SIG-M5 treated with dmso at 0.1 percent for 504 hours (cell line): ENCODE results near the gene RHBDF1.
"Not testable (repeated sequence)": the region's sequence is repeated elsewhere in the genome, so short reads cannot be mapped to it uniquely, and the experiment has no call there.

ENCODE experiments used
- DNase-seq: peaks from one replicate; lab custom pipeline; 2025; ENCODE audit not compliant: unreplicated experiment; lab: John Stamatoyannopoulos, UW

Gene RHBDF1

GRCh38 chr16:38941-39892 lies 33.2 kb downstream of the RHBDF1 start:
- no peak for DNase-seq

DNA sequence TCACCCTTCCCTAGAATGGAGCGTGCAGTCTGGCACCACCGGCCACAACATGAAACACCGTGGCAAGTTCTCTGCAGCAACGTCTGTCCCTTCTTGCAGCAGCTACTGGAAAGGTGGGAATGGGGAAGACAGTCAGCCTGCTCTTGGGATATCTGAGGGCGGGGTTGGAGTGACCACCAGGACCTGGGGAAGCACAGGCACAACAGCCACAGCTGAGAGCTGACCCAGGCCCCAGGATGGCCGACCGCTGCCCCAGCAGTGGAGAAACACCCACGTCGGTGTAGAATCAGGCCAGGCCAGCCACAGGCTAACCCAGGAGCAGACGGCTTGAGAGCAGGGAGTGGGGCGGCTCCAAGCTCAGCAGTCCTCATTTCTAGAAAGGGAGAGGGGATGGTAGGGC lies 34.2 kb downstream of the RHBDF1 start:
- not testable (repeated sequence) for DNase-seq

GRCh38 chr16:37511-37910 lies 34.9 kb downstream of the RHBDF1 start:
- DNase-seq, result no peak

DNA sequence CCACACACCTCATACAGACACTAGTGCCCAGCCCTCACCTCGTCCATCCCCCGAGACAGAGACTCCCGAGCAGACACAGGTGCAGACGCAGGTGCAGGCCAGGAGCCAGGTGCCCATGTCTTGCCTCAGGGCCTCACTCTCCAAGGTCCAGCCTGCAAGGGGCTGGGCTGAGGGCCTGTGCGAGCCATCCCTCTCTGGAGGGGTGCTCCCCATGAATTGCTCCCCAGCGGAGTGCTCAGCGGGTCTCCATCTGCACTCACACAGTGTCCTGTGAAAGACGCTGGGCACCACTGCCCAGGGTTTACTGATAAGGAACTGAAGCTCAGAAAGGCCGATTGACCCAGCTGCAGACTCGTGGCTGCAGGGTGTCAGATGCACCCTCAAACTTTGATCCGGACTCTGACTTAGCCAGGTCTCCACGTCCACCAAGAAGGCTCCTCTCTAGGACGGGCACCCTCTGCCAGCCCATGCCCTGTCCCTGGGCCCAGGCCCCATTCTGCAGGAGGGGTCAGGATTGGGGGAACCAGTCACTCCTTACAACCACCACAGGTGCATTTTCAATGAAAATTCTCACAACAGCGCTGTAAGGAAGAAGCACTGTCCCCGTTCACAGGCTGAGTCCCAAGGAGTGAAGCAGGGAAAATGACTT lies 36.0 kb downstream of the RHBDF1 start:
- no peak for DNase-seq

GRCh38 chr16:35678-36305 lies 36.6 kb downstream of the RHBDF1 start:
- no peak for DNase-seq

DNA sequence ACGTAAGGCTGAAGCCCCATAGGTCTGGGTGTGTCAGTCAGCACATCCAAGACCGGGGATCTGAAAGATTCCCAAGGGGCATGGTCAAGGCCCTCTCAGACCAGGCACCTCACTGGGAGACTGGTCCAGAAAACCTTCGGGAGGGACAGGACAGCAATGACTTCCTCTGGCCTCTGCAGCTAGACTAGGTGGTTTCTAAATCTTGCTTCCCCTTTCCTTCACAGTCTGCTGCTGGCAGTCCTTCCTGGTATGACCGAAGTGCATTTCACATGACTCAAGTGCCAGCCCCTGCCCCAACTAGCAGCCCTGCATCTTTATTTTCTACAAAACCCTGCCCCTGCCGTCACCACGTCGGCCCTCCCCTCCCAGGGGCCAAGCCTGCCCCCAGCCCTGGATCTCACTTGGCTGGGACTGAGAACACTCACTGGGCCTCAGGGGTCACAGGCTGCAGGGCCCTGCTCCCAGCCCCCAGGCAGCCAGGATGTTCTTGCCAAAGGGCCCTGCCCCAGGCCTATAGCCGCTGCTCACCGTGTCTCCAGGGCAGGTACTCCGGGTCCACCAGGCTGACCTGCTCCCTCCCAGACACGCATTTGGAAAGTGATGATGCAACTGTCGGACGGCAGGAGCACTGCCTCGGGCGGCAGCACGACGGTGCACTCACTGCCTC lies 37.3 kb downstream of the RHBDF1 start:
- peak; percentile 78 for DNase-seq

DNA sequence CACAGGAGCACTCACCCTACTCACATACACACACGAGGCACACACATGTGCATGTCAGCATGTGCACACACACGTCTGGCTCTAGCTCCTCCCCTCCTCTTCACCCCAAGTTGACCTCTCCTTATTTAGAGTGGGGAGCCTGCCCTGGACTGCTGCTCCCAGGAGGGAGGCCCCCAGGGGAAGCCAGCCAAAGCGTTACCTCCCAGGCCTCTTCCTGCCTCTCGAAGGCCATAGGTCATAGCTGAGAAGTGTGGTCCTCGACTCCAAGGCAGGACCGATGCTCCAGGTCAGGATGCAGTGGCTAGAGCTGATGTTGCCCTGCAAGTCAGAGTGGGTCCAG lies 37.8 kb downstream of the RHBDF1 start:
- DNase-seq, result no peak

- DNase-seq, result no peak
Measured at GRCh38 chr16:33877-34647, 38.4 kb downstream of the RHBDF1 start.

- not testable (repeated sequence) for DNase-seq
Measured at GRCh38 chr16:33154-33876, 39.1 kb downstream of the RHBDF1 start.

DNA sequence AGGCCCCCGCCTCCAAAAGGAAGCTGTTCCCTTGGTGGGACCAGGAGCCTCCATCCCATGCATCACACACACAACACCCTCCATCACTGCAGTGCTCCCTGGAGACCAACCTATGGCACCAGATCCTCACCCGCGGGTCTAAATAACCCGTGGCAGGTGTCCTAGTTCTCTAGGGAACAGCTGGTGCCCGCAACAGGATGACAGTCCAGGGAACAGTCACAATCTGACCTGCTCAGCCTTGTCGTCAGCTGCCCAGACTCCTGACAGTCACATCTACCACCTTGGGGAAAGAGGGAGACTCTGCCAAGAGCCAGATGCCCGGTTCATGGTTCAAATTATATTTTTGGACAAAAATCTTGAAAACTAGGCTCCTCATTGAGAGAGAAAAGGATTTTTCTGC lies 41.8 kb downstream of the RHBDF1 start:
- DNase-seq, result not testable (repeated sequence)

GRCh38 chr16:25926-26348 lies 46.5 kb downstream of the RHBDF1 start:
- not testable (repeated sequence) for DNase-seq

GRCh38 chr16:24151-24550 lies 48.3 kb downstream of the RHBDF1 start:
- not testable (repeated sequence) for DNase-seq

DNA sequence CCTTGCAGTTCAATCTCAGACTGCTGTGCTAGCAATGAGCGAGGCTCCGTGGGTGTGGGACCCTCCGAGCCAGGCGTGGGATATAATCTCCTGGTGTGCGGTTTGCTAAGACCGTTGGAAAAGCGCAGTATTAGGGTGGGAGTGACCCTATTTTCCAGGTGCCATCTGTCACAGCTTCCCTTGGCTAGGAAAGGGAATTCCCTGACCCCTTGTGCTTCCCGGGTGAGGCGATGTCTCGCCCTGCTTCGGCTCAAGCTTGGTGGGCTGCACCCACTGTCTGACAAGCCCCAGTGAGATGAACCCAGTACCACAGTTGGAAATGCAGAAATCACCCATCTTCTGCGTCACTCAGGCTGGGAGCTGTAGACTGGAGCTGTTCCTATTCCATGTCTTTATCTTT lies 51.5 kb downstream of the RHBDF1 start:
- DNase-seq, result not testable (repeated sequence)

DNA sequence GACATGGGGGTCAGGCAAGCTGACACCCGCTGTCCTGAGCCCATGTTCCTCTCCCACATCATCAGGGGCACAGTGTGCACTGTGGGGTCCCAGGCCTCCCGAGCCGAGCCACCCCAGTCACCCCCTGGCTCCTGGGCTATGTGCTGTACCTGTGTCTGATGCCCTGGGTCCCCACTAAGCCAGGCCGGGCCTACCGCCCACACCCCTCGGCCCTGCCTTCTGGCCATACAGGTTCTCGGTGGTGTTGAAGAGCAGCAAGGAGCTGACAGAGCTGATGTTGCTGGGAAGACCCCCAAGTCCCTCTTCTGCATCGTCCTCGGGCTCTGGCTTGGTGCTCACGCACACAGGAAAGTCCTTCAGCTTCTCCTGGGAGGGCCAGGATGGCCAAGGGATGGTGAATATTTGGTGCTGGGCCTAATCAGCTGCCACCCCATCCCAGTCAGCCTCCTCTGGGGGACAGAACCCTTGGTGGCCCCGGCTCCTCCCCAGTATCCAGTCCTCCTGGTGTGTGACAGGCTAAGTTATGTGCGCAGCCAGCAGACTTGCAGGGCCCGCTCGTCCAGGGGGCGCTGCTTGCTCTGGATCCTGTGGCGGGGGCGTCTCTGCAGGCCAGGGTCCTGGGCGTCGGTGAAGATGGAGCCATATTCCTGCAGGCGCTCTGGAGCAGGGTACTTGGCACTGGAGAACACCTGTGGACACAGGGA lies 55.2 kb downstream of the RHBDF1 start:
- DNase-seq, result not testable (repeated sequence)

DNA sequence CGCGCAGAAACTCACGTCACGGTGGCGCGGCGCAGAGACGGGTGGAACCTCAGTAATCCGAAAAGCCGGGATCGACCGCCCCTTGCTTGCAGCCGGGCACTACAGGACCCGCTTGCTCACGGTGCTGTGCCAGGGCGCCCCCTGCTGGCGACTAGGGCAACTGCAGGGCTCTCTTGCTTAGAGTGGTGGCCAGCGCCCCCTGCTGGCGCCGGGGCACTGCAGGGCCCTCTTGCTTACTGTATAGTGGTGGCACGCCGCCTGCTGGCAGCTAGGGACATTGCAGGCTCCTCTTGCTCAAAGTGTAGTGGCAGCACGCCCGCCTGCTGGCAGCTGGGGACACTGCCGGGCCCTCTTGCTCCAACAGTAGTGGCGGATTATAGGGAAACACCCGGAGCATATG lies 61.7 kb downstream of the RHBDF1 start:
- peak; percentile 75 for DNase-seq

DNA sequence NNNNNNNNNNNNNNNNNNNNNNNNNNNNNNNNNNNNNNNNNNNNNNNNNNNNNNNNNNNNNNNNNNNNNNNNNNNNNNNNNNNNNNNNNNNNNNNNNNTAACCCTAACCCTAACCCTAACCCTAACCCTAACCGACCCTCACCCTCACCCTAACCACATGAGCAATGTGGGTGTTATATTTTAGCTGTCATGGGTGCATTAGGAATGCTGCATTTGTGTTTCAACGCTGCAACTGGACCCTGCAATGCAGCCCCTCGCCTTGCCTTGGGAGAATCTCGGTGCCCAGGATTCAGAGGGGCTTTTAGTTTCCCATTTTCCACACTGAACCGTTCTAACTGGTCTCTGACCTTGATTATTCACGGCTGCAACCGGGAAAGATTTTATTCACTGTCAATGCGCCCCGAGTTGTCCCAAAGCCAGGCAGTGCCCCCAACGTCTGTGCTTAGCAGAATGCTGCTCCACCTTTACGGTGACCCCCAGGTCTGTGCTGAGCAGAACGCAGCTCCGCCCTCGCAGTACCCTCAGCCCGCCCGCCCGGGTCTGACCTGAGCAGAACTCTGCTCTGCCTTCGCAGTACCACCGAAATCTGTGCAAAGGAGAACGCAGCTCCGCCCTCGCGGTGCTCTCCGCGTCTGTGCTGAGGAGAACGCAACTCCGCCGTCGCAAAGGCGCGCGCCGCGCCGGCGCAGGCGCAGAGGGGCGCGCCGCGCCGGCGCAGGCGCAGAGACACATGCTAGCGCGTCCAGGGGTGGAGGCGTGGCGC lies 62.3 kb downstream of the RHBDF1 start:
- DNase-seq, result no peak
